Measurements from ENCODE around the gene PLA2R1.

Gene PLA2R1

DNA sequence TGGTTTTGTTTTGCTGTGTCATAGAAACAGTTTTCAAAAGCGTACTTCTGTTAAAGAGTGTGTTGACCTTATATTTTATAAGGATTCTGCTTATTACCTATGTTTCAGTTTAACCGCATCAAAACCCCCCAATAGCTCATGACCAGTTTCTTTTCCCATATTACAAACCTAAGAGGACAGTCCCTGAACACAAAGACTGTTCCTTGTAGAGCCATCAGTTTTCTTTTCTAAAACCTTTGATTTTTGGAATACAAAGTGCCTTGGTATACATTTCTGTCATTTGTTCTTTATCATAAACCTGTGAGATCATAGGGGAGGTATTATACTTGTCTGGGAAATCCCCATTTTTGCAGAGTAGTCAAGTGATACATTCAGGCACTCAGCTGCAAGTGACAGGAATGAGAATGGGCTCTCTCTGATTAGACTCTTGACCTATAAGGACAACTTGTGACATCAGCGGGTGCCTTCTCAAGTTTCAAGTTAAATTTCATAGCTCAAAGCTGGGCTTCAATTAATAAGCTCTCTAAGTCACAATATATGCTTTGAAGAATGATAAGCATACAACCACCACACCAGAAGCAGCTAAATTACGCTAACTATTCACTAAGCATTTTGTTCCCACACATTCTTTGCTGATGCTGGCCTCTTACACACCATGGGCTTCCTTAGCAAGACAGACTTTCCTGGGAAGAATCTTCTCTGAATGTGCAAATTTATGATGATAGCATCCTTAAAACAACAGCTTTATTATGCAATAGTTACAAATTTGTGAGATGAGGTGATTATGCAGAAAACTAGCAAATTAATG, 167.0 kb downstream of the PLA2R1 start:
- no peak for DNase-seq (ENCODE audit: low read depth)

DNA sequence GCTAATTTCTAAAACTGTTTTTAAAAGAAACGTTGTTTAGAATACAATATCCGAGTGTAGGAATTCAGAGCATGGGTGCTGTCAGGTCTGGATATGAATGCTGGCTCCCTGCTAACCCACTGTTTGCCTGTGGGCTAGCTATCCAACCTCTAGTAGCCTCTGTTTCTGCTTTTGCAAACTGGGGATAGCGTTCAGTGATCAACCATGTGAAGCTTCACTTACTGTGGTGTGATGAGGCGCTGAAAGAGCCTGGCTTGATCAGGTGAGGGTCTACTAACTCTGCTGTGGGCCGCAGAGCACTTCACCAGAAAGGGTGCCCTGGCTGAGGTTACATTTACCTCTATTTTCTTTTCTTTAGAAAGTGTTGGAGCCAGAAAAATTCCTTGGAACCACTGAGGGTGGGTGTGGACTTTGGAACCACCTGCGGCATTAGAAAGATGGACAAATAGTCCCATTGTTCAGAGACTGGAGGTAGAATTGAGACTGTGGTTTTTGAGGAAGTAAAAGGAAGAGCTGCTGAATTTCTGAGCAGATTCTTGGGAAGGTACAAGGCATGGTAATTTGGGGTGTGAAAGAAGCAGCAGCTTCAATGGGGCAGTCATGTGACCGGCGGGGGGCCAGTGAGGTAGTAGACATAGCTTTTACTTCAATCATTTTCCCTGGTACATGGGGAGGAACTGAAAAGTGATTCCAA, 168.1 kb downstream of the PLA2R1 start:
- no peak for DNase-seq (ENCODE audit: low read depth)

DNA sequence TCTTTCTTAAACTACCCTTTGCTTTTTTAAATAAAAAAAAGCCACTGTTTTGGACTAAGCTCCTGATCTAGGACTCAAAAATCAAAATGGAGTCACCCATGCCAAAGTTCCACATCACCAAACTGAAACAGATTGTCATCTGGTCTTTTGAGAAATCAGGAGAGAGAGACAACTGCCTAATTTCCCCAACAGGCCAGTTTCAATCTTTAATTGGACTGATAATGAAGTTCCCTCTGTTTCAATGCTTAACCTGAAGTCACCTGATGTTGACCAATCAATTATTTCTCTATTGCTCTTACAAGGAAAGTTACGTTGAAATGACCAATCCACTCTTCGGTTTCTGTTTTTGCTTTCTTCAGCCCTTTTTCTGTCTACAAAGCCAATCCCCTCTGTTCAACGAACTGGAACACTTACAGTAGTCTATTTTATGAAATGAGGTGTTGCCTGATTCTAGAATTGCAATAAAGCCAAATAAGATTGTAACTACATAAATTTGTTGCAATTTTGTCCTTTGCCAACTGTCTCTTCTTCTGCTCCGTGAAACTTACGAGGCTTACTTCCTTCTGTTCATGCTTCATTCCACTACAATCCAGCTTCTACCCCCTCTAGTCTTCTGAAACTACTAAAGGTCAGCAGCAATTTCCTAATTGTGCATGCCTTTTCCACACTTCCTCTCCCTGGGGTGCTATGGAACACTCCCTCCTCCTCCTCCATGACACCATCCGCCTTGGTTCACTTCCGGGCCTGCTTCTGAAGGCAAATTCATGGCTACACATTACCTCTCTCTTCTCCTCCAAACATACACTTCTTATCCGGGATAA, 169.2 kb downstream of the PLA2R1 start:
- DNase-seq (ENCODE audit: low read depth), result no peak

DNA sequence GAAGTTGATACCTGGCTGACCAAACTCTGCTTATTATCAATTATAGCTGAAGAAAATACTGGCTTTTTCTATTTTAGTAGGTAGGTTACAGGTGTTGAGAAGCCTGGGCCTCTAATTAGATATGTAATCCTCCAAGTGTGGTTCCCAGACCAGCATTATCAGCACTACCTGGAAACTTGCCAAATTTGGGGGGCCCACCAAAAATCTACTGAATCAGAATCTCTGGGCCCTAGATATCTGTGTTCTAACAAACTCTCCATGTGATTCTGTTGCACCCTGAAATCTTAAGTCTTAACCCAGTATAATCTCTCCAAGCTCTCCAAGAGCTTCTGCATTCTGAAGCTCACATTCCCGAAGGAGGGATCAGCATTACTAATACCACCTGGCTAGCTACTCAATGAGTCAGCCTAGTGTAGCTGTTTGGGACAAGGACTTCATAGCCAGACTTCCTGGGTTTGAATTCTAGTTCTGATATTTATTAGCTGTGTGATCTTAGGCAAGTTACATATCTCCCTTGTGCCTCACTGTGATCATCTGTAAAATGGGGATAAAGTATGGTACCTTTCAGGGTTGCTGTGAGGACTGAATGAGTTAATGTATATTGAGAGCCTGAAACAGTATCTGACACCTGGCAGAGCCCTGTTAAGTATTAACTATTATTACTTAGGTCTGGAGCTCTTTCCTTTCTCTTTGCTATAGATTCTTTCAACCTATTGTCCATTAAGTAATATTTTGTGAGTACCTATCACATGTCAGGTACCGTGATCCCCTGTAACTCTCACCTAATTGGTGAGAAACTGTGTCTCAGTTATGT, 170.3 kb downstream of the PLA2R1 start:
- DNase-seq (ENCODE audit: low read depth), result no peak

DNA sequence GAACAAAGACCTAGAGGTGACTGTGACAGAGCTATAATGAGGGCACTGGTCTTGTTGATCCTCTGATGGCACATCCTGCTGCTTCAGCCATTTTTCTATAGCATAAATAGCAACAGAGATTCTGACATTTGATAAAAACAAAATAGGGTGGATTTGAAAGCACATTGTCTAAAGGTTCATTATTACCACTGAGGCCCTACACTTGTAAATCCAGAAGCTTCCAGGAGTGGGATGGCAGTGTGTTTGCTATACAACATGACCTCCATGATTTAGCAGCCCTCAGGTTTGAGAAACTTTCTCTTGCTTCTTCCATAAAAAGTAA, 171.2 kb downstream of the PLA2R1 start:
- no peak for DNase-seq (ENCODE audit: low read depth)

DNA sequence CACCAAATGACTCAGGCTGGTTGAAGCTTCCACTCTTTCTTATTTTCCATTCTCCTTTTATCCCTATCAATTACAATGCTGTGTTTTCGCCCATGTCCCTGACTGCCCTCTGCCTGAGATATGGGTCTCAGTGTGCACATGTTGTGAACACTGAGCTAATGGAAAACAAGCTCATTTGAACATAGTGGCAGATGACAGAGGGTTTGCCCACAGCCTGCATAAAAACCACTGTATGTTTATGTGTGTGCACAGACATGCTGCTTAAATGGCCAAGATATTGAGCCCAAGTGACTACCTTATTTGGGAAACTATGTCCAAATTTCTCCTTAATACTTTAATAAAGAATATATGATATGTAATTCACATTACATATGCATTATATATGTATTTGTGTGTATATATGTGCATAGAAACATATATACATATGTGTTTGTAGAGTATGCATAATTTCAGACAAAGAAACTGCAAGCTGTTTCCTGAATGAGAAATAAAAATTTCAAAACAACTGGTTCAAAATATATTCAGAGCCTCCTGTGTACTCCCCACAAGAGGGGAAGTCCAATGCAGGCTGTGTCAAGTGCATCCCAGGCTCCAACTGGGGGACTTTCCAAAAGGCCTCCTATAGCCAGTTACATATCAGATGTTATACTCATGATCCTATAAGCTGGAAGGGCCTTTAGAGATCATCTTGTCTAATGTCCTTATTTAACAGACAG, 171.7 kb downstream of the PLA2R1 start:
- no peak for DNase-seq (ENCODE audit: low read depth)

DNA sequence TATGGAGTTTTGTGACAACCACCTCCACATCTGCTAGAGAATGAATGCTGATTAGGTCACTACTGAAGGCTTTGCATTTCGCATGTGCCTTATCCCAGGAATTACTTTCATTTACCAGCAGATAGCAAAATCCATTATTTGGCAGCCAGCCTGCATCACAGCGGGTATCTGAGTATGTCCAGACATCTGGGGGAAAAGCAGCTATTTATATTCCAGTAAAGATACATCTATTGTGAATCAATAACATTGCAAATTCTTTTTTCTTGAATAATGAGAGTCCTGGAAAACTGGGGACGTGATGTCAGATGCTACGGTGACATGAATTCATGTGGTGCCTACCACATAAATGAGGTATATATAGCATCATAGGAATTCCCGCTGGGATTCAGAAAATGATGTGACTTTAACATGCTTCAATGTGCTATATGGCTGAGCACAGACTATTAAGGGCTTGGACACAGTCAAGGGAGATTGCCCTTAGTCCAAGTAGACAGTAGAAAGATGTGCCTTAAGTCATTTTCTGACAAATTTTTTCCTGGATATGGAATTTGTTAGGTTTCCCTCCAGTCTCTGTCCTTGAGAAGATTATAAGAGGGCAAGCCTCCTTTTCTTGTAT, 180.2 kb downstream of the PLA2R1 start:
- no peak for DNase-seq (ENCODE audit: low read depth)
